Measurements from ENCODE around the gene ZNF580. TPM values are rescaled to one million over a fixed set of nuclear protein-coding genes. Genes with fewer than 3 reads are reported as not detected.

The ZNF580 gene
- total RNA-seq, 2 donors from 2014 or later, result 29.7 to 36.1 TPM

- Histone ChIP-seq H3K36me3 (replicated peaks in 1 of 2; ENCODE audit: insufficient read depth in 1 of 2, low read depth in 2 of 2) (peaks cover 0 to 1% of the 10 kb centered on the region in 2 donors), H3K27ac (peak overlapping the region; percentile 94 to 98 (median 96)), H3K27me3 (no peaks in the 10 kb centered on the region), H3K4me3 (no peak overlapping the region), H3K4me1 (peaks cover 13% of the 10 kb centered on the region), H3K9me3 (no peaks in the 10 kb centered on the region)
- DNase-seq (no peak), ATAC-seq (no peak)
- 43 to 47% methylated on average over 7 of the region's 7 CpGs for WGBS, 2 donors
- intact Hi-C loops (cut with DNase I), result no loop called here
- TF ChIP-seq POLR2A (IDR thresholded peaks at IDR 0.05) (no peak), CTCF (IDR thresholded peaks at IDR 0.05) (no peak)
Measured at GRCh38 chr19:55623561-55623960, 17.2 kb upstream of the ZNF580 start.

- Histone ChIP-seq H3K27ac (peak within 1 kb of the TSS; percentile 94 to 98 (median 96)), H3K4me3 (peak within 1 kb of the TSS in 1 of 2 donors; percentile 19), H3K36me3 (replicated peaks in 1 of 2; ENCODE audit: insufficient read depth in 1 of 2, low read depth in 2 of 2) (peaks cover 0 to 1% of the 10 kb centered on the region in 2 donors), H3K9me3 (no peaks in the 10 kb centered on the region), H3K27me3 (no peaks in the 10 kb centered on the region), H3K4me1 (peaks cover 13% of the 10 kb centered on the region)
- peak; percentile 93 for ATAC-seq
- TF ChIP-seq POLR2A (IDR thresholded peaks at IDR 0.05) (peak in 2 of 3 donors; percentile 62 to 68), CTCF (IDR thresholded peaks at IDR 0.05) (no peak)
- 0 to 1% methylated on average over 30 to 48 of the region's 56 CpGs for WGBS, 2 donors
- intact Hi-C loops (cut with DNase I), result no loop called here
- peak; percentile 93 to 96 (median 94) for DNase-seq
Measured at GRCh38 chr19:55624109-55625003, 16.4 kb upstream of the ZNF580 start, which contains the start of gene ZNF784. ZNF784 (minus strand) TSS chr19:55624566; CDS start chr19:55624561, 5 bp downstream.

- intact Hi-C loops (cut with DNase I), result no loop called here
- Histone ChIP-seq H3K9me3 (no peaks in the 10 kb centered on the region), H3K4me1 (peaks cover 13% of the 10 kb centered on the region), H3K4me3 (no peak overlapping the region), H3K36me3 (replicated peaks in 1 of 2; ENCODE audit: insufficient read depth in 1 of 2, low read depth in 2 of 2) (peaks cover 0 to 1% of the 10 kb centered on the region in 2 donors), H3K27ac (peak overlapping the region in 3 of 4 donors; percentile 94 to 98 (median 95)), H3K27me3 (no peaks in the 10 kb centered on the region)
- 32 to 34% methylated on average over 11 of the region's 11 CpGs for WGBS, 2 donors
- DNase-seq, result no peak
- TF ChIP-seq CTCF (IDR thresholded peaks at IDR 0.05) (no peak), POLR2A (IDR thresholded peaks at IDR 0.05) (no peak)
- ATAC-seq, result no peak
Measured at GRCh38 chr19:55625004-55625326, 15.8 kb upstream of the ZNF580 start.

- 72 to 80% methylated on average over 11 of the region's 11 CpGs for WGBS, 2 donors
- intact Hi-C loops (cut with DNase I), result no loop called here
- H3K27ac ChIP-seq, result no peak overlapping the region
- no peaks in the 10 kb centered on the region for H3K36me3 ChIP-seq (replicated peaks in 1 of 2; ENCODE audit: insufficient read depth in 1 of 2, low read depth in 2 of 2)
- ATAC-seq, result no peak
- peaks cover 13% of the 10 kb centered on the region for H3K4me1 ChIP-seq
- H3K27me3 ChIP-seq, result no peaks in the 10 kb centered on the region
- no peak overlapping the region for H3K4me3 ChIP-seq
- H3K9me3 ChIP-seq, result no peaks in the 10 kb centered on the region
- TF ChIP-seq POLR2A (IDR thresholded peaks at IDR 0.05) (no peak), CTCF (IDR thresholded peaks at IDR 0.05) (no peak)
- no peak for DNase-seq
Measured at GRCh38 chr19:55626350-55626749, 14.5 kb upstream of the ZNF580 start.
